Panc1 (cell line): Measurements from ENCODE around the gene TMEM87B.

ENCODE experiments used
- CTCF ChIP-seq: fragments of 450-650 bp; IDR thresholded peaks from 2 replicates; pipeline ENCODE4 v1.5.1; 2017; ENCODE audit warnings: mild to moderate bottlenecking
- POLR2AphosphoS5 ChIP-seq: IDR thresholded peaks from 2 replicates; pipeline ENCODE4 v1.6.1; 2012; ENCODE audit warnings: mild to moderate bottlenecking, low read depth, low read length, moderate library complexity
- REST ChIP-seq, 2 experiments: IDR thresholded peaks; 2 replicates each; pipeline ENCODE4 v1.6.1; 2011 to 2012; ENCODE audit warnings: low read depth in 2 of 2, control low read depth in 1 of 2, low read length in 1 of 2, mild to moderate bottlenecking in 1 of 2, moderate library complexity in 1 of 2; ENCODE audit not compliant: insufficient read depth in 1 of 2
- SIN3A ChIP-seq: IDR thresholded peaks from 2 replicates; pipeline ENCODE4 v1.6.1; 2012; ENCODE audit warnings: low read depth, mild to moderate bottlenecking, low read length, moderate library complexity, borderline replicate concordance; ENCODE audit not compliant: insufficient read depth
- TCF7L2 ChIP-seq: IDR thresholded peaks from 2 replicates; pipeline ENCODE4 v1.6.1; 2011; ENCODE audit warnings: mild to moderate bottlenecking, low read depth, low read length, inconsistent platforms

- no peak for TF ChIP-seq CTCF
- TF ChIP-seq REST (IDR thresholded peaks at IDR 0.05; ENCODE audit: insufficient read depth in 1 of 2, low read depth in 2 of 2, low read length in 1 of 2), result no peak
- TF ChIP-seq TCF7L2, result no peak
- no peak for TF ChIP-seq SIN3A
- TF ChIP-seq POLR2AphosphoS5, result no peak
Measured at GRCh38 chr2:112157472-112157871, 102.4 kb downstream of the TMEM87B start.
